ENCODE measurements around the gene KCNIP4.

DNA sequence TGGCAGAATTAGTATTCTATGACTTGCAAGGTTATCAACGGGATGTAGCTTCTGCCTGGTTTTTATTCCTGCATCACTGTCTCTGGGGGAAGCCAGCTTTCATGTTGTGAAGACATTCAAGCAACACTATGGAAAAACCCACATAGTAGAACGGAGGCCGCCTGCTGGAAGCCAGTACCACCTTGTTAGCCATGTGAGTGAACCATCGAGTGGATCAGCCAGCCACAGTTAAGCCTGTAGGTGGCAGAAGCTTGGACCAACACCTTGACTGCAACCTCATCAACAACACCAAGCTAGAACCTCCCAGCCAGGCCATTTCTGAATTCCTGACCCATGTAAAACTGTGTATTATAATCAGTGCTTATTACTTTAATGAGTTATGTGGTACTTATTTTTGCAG lies 538.2 kb downstream of the KCNIP4 start:
- TF ChIP-seq, protein P1, sequence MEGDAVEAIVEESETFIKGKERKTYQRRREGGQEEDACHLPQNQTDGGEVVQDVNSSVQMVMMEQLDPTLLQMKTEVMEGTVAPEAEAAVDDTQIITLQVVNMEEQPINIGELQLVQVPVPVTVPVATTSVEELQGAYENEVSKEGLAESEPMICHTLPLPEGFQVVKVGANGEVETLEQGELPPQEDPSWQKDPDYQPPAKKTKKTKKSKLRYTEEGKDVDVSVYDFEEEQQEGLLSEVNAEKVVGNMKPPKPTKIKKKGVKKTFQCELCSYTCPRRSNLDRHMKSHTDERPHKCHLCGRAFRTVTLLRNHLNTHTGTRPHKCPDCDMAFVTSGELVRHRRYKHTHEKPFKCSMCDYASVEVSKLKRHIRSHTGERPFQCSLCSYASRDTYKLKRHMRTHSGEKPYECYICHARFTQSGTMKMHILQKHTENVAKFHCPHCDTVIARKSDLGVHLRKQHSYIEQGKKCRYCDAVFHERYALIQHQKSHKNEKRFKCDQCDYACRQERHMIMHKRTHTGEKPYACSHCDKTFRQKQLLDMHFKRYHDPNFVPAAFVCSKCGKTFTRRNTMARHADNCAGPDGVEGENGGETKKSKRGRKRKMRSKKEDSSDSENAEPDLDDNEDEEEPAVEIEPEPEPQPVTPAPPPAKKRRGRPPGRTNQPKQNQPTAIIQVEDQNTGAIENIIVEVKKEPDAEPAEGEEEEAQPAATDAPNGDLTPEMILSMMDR (optimal IDR thresholded peaks at IDR 0.05 in 1 of 3, IDR thresholded peaks at IDR 0.05 in 1 of 3, conservative IDR thresholded peaks at IDR 0.05 in 1 of 3; ENCODE audit: extremely low read depth in 1 of 3, insufficient read depth in 2 of 3, low read length in 3 of 3): no peak
- no peak for TF ChIP-seq EZH2 (IDR thresholded peaks at IDR 0.05; ENCODE audit: low read length)

Measured in keratinocyte (primary cell).